Esophagus (tissue), 2 donors: ENCODE data around the gene CTCF. TPM values are rescaled to one million over a fixed set of nuclear protein-coding genes. Genes with fewer than 3 reads are reported as not detected.

Experiments used
- H3K27ac ChIP-seq, 2 donors: one replicate each; pipeline ENCODE4 v1.5.1; 2013; ENCODE audit warnings: low read depth in 2 of 2, mild to moderate bottlenecking in 2 of 2, inconsistent platforms in 1 of 2, low read length in 1 of 2, moderate library complexity in 1 of 2
- H3K27me3 ChIP-seq, 2 donors: one replicate each; pipeline ENCODE4 v1.6.1; 2013; ENCODE audit warnings: low read length in 2 of 2, control low read depth in 1 of 2, mild to moderate bottlenecking in 1 of 2; ENCODE audit not compliant: insufficient read depth in 2 of 2, control insufficient read depth in 1 of 2
- H3K36me3 ChIP-seq, 2 donors: one replicate each; pipeline ENCODE4 v1.6.1; 2013; ENCODE audit warnings: low read length in 1 of 2; ENCODE audit not compliant: control insufficient read depth in 2 of 2, insufficient read depth in 2 of 2
- H3K4me1 ChIP-seq, 2 donors: one replicate each; pipeline ENCODE4 v1.6.1; 2013; ENCODE audit warnings: low read length in 1 of 2; ENCODE audit not compliant: control insufficient read depth in 2 of 2, insufficient read depth in 2 of 2
- H3K4me3 ChIP-seq, 2 donors: one replicate each; pipeline ENCODE4 v1.5.1; 2013; ENCODE audit warnings: low read length in 2 of 2, mild to moderate bottlenecking in 2 of 2, low read depth in 1 of 2, moderate library complexity in 1 of 2
- H3K9me3 ChIP-seq, 2 donors: one replicate each; pipeline ENCODE4 v1.6.1; 2013; ENCODE audit warnings: mild to moderate bottlenecking in 2 of 2, low read depth in 1 of 2, low read length in 1 of 2, moderate library complexity in 1 of 2; ENCODE audit not compliant: control insufficient read depth in 2 of 2, insufficient read depth in 1 of 2
- WGBS, 2 donors: extraction: QIAGEN DNeasy Blood & Tissue Kit; methylation state at CpG; one replicate each; pipeline ENCODE4 v1.1.7; 2013; 5-methylcytosine and 5-hydroxymethylcytosine counted together
- polyA plus RNA-seq, 2 donors: library from polyadenylated mRNA; stranded (reverse); fragments of 200-250 nt; gene quantifications; one replicate each; pipeline ENCODE4 v1.2.3, GENCODE V29; 2013
- donor health status: healthy with polysubstance abuse.
- donor health status: Bipolar disorder and iron deficiency.

CTCF gene
- polyA plus RNA-seq, 2 donors, result 16.9 to 21.3 TPM

DNA sequence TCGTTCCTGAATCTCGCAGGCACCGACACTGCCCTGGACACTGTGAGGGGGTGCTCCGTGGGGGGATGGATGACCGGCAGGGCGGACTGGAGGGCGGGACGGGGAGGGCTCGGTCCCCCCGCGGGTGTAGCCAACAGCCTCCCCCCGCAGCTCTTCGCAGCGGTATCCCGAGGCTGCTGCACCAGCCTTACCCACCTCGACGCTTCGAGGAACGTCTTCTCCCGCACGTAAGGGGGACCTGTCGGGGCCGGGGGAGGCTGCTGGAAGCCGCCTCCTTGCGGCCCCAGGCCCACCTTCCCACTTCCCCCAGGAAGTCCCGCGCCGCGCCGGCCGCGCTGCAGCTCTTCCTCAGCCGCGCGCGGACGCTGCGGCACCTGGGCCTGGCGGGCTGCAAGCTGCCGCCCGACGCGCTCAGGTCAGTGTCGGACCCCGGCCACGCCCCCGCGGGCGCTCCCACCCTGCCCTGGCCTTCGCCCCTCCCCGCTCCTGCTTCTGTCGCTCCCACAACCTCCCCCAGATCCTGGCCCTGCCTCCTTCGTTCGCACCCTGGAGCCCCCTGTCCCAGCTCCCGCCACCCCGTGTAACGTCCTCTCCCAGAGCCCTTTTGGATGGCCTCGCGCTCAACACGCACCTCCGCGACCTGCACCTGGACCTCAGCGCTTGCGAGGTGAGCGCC, 85.9 kb downstream of the CTCF start:
- no peaks in the 10 kb centered on the region for H3K36me3 ChIP-seq
- 26% methylated on average over 47 to 65 of the region's 65 CpGs for WGBS, 2 donors
- H3K27ac ChIP-seq, result no peak overlapping the region
- peaks cover 4 to 19% of the 10 kb centered on the region in 2 donors for H3K4me1 ChIP-seq
- H3K9me3 ChIP-seq, result peaks cover 0 to 4% of the 10 kb centered on the region in 2 donors
- no peak overlapping the region for H3K4me3 ChIP-seq
- H3K27me3 ChIP-seq, result peaks cover 0 to 9% of the 10 kb centered on the region in 2 donors

DNA sequence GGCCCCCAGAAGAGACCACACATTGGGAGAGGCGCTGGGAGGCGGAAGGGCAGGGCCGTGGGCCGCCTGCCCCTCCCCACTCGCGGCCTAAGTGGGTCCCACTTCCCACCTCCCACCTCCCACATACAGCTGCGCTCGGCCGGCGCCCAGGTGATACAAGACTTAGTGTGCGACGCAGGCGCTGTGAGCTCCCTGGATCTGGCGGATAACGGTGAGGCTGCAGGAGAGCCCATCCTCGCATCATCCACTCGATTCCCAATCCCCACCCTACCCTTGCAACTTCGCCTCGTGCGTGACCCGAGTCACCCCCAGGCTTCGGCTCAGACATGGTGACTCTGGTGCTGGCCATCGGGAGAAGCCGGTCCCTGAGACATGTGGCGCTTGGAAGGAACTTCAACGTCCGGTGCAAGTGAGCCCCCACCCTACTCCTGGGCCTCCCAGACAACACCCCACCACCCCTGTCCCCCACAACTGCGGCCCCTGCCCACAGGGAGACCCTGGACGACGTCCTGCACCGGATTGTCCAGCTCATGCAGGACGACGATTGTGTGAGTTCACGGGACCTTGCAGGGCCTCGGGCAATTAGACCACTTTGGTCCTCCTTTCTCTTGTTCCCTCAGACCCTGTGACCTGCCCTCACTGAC, 86.6 kb downstream of the CTCF start:
- Histone ChIP-seq H3K27me3 (peaks cover 0 to 10% of the 10 kb centered on the region in 2 donors), H3K4me3 (no peak overlapping the region)
- 43 to 51% methylated on average over 35 of the region's 35 CpGs for WGBS, 2 donors

DNA sequence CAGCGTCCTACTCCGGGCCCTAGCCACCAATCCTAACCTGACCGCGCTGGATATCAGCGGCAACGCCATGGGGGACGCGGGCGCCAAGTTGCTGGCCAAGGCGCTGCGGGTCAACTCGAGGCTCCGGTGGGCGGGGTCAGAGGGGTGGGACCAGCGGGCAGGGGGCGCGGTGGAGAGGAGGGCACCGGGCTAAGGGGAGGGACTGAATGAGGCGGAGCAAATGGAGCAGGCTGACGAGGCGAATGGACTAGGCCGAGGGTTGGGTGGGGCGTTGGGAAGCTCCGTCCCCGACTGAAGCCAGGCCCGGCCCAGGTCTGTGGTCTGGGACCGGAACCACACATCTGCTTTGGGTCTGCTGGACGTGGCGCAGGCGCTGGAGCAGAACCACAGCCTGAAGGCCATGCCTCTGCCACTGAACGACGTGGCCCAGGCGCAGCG, 87.2 kb downstream of the CTCF start:
- Histone ChIP-seq H3K4me3 (no peak overlapping the region), H3K36me3 (no peaks in the 10 kb centered on the region), H3K9me3 (peaks cover 0 to 4% of the 10 kb centered on the region in 2 donors), H3K27ac (no peak overlapping the region), H3K27me3 (peaks cover 0 to 16% of the 10 kb centered on the region in 2 donors), H3K4me1 (peaks cover 7 to 24% of the 10 kb centered on the region in 2 donors)
- WGBS, 2 donors, result 22 to 30% methylated on average over 32 to 34 of the region's 34 CpGs

More for the DNA sequence above, 86.6 kb downstream of the CTCF start:
- Histone ChIP-seq H3K4me1 (peaks cover 7 to 22% of the 10 kb centered on the region in 2 donors), H3K27ac (no peak overlapping the region), H3K9me3 (peaks cover 0 to 4% of the 10 kb centered on the region in 2 donors), H3K36me3 (no peaks in the 10 kb centered on the region)

DNA sequence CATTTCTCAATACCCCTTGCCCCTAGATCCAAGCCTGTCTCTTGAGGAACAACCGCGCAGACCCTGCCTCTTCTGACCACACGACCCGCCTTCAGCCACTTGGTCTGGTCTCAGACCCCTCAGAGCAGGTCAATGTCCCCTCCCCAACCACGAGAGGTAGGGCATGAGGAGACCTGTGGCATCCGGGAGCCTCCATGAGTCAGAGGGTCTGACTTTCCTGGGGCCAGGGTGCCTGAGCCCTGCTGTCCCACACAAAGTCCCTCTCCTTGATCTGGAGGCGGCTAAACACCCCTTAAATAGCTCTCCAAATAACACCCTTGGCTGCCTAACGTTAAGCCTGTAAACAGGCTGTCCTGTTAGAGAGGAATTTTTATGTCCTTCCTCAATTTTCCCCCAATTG, 87.7 kb downstream of the CTCF start:
- H3K4me1 ChIP-seq, result peaks cover 7 to 24% of the 10 kb centered on the region in 2 donors
- no peaks in the 10 kb centered on the region for H3K36me3 ChIP-seq
- H3K9me3 ChIP-seq, result peaks cover 0 to 4% of the 10 kb centered on the region in 2 donors
- H3K4me3 ChIP-seq, result no peak overlapping the region
- WGBS, 2 donors, result 69 to 73% methylated on average over 8 of the region's 8 CpGs
- peaks cover 0 to 16% of the 10 kb centered on the region in 2 donors for H3K27me3 ChIP-seq
- no peak overlapping the region for H3K27ac ChIP-seq

DNA sequence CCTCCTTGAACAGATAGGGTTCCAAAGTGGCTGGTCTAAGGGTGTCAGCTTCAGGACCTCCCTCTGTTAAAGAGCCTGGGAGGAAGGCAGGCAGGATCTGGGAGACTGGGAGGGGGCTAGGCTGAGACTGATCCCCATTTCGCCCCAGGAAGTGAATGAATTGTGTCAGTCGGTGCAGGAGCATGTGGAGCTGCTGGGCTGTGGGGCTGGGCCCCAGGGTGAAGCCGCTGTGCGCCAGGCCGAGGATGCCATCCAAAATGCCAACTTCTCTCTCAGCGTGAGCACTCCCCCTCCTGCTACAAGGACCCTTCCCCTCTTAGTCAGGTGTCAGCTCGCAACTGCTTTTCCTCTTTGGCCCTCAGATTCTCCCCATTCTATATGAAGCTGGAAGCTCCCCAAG, 88.7 kb downstream of the CTCF start:
- Histone ChIP-seq H3K4me1 (peaks cover 7 to 24% of the 10 kb centered on the region in 2 donors), H3K36me3 (no peaks in the 10 kb centered on the region), H3K27ac (no peak overlapping the region), H3K4me3 (no peak overlapping the region), H3K27me3 (peaks cover 0 to 16% of the 10 kb centered on the region in 2 donors), H3K9me3 (peaks cover 0 to 4% of the 10 kb centered on the region in 2 donors)
- WGBS, 2 donors, result 91 to 95% methylated on average over 7 of the region's 7 CpGs

DNA sequence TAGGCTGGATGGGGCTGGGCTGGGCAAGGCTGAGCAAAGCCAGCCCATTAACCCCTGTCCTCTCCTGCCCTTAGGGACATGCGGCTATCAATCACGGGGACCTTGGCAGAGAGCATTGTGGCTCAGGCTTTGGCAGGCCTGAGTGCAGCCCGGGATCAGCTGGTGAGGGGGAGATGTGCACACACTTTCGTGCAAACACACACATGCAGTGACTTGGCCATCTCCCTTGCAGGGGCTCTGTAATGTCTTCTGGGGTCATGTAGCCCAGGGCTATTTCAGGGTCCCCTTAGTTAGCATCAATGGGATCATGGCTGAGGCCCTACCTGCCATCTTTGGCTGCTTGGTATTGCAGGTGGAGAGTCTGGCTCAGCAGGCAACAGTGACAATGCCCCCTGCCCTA, 89.5 kb downstream of the CTCF start:
- H3K4me1 ChIP-seq, result peaks cover 7 to 22% of the 10 kb centered on the region in 2 donors

DNA sequence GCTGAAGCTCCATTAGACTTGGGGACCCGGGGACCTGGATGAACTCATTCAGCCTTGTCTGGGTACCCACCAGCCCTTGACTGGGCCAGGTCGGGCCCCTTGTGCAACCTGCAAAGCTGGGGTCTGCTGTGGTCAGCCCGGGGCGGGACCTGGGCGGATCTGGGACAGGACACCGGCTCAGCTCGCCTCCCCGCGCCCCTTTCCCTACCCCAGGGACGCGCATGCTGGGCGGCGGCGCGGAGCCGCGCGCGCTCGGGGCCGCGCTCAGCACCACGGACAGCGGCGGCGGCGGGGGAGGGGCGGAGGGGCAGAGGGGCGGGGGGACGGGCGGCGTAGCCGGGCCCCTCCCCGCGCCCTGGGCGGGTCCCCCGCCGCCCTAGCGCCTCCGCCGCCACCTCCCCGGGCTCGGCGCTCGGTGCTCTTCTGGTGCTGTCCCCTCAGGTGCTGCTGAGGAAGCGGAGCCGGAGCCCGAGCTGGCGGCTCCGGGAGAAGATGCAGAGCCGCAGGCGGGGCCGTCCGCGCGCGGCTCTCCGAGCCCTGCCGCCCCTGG, 90.3 kb downstream of the CTCF start:
- Histone ChIP-seq H3K9me3 (peaks cover 0 to 4% of the 10 kb centered on the region in 2 donors), H3K4me3 (peak overlapping the region; percentile 23 to 35), H3K27me3 (peaks cover 0 to 16% of the 10 kb centered on the region in 2 donors), H3K36me3 (peaks cover 0 to 11% of the 10 kb centered on the region in 2 donors), H3K27ac (no peak overlapping the region), H3K4me1 (peaks cover 7 to 20% of the 10 kb centered on the region in 2 donors)
- WGBS, 2 donors, result 10 to 16% methylated on average over 25 to 59 of the region's 59 CpGs

More for the DNA sequence above, 89.5 kb downstream of the CTCF start:
- H3K36me3 ChIP-seq, result peaks cover 0 to 7% of the 10 kb centered on the region in 2 donors
- 78 to 83% methylated on average over 4 of the region's 4 CpGs for WGBS, 2 donors
- H3K27me3 ChIP-seq, result peaks cover 0 to 16% of the 10 kb centered on the region in 2 donors
- peaks cover 0 to 4% of the 10 kb centered on the region in 2 donors for H3K9me3 ChIP-seq
- H3K27ac ChIP-seq, result no peak overlapping the region
- no peak overlapping the region for H3K4me3 ChIP-seq

DNA sequence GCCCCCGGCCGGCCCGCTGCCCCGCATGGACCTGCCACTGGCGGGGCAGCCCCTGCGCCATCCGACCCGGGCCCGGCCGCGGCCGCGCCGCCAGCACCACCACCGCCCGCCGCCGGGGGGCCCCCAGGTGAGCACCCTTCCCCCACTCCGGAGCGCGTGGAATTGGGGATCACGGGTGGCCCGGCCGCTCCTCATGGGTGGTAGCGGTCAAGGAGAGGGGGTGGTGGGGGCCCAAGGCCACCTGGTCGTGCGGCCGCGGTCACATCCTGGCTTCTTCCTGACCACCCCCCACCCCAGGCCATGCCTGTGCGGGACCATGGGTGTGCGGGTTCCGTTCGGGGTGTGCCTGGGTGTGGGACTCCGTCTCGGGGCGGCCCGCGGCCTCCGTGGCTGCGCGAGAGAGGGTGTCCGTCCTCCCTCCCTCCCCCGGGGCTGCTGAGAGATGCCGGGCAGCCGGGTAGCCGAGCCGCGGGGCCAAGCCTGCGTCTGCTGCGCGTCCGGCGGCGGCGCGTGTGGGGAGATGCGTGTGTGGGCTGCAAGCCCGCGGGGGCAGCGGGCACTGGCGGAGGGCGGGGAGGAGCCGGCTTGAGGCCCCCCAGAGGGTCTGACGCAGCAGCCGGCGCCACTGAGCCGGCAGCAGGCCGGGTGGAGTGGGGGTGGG, 90.9 kb downstream of the CTCF start:
- H3K36me3 ChIP-seq, result peaks cover 0 to 11% of the 10 kb centered on the region in 2 donors
- H3K4me1 ChIP-seq, result peaks cover 7 to 19% of the 10 kb centered on the region in 2 donors
- H3K27ac ChIP-seq, result no peak overlapping the region
- whole genome bisulfite sequencing, 2 donors, result 15 to 20% methylated on average over 46 to 68 of the region's 68 CpGs
- peak overlapping the region; percentile 23 to 35 for H3K4me3 ChIP-seq
- H3K27me3 ChIP-seq, result peaks cover 0 to 15% of the 10 kb centered on the region in 2 donors
- H3K9me3 ChIP-seq, result peaks cover 0 to 4% of the 10 kb centered on the region in 2 donors

DNA sequence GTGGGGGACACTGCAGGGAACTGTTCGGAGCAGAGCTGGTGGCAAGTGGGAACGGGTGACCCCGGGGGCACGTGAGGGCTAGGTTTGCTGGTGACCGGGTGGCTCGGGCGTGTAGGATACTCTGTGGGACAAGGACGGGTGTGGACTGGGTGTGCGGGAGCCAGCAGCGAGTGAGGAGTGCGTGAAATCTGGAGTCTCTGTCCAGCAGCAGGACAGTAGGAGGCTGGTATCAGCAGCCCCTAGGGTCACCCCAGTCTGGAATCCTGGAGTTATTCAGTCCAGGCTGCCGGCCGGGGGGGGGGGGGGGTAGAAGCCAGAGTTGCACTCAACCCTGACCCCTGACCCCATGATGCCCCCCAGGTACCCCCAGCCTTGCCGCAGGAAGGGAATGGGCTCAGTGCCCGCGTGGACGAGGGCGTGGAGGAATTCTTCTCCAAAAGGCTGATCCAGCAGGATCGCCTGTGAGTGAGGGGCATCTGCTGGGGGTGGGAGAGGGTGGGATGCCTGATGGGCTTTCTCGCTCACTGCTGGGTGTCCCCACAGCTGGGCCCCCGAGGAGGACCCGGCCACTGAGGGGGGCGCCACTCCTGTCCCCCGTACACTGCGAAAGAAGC, 91.6 kb downstream of the CTCF start:
- Histone ChIP-seq H3K4me1 (peaks cover 7 to 15% of the 10 kb centered on the region in 2 donors), H3K27me3 (peaks cover 0 to 13% of the 10 kb centered on the region in 2 donors), H3K9me3 (peaks cover 0 to 4% of the 10 kb centered on the region in 2 donors), H3K27ac (no peak overlapping the region), H3K36me3 (peaks cover 0 to 11% of the 10 kb centered on the region in 2 donors), H3K4me3 (no peak overlapping the region)
- 34 to 36% methylated on average over 22 to 24 of the region's 25 CpGs for WGBS, 2 donors
